HEK293 (cell line): ENCODE results near the gene LMOD1.

Experiments
- CTCF ChIA-PET: fragments of 350-600 bp; formaldehyde crosslinking; extraction: SDS; loops from one replicate; lab custom pipeline; 2021; ENCODE audit warnings: antibody characterized with exemption; lab: Yijun Ruan, JAX
- POLR2A ChIA-PET: fragments of 300-600 bp; formaldehyde crosslinking; extraction: SDS; loops from one replicate; lab custom pipeline; 2020; ENCODE audit warnings: antibody characterized with exemption, inconsistent platforms; lab: Yijun Ruan, JAX
- H3K27ac ChIP-seq: fragments of 200-500 bp; sonication (Bioruptor generic); 2 replicates; pipeline ENCODE4 v1.5.1; 2014; ENCODE audit warnings: low read depth, low read length, control low read depth, inconsistent platforms; ENCODE audit errors: extremely low read depth
- H3K36me3 ChIP-seq, 2 experiments: fragments of 200-500 bp in 1 of 2; sonication (Bioruptor generic) in 1 of 2; 1 replicate in 1 of 2; 2 replicates in 1 of 2; pipeline ENCODE4 v1.5.1; 2014 to 2017; ENCODE audit warnings: inconsistent platforms in 2 of 2, low read length in 2 of 2; ENCODE audit not compliant: control insufficient read depth in 2 of 2, insufficient read depth in 1 of 2
- H3K4me1 ChIP-seq: fragments of 200-500 bp; sonication (Bioruptor generic); 2 replicates; pipeline ENCODE4 v1.5.1; 2014; ENCODE audit warnings: mild to moderate bottlenecking, low read length, inconsistent platforms; ENCODE audit not compliant: control insufficient read depth, insufficient read depth
- H3K4me3 ChIP-seq: 2 replicates; pipeline ENCODE4 v1.5.1; 2011; ENCODE audit warnings: low read depth, mild to moderate bottlenecking, control low read depth, low read length, moderate library complexity
- H3K9me3 ChIP-seq: fragments of 200-500 bp; sonication (Bioruptor generic); 2 replicates; pipeline ENCODE4 v1.5.1; 2014; ENCODE audit warnings: low read depth, low read length, inconsistent platforms; ENCODE audit not compliant: control insufficient read depth, insufficient read depth
- EGR2 ChIP-seq: fragments of 450-650 bp; formaldehyde crosslinking; IDR thresholded peaks from 2 replicates; pipeline ENCODE4 v1.5.1; 2016; ENCODE audit warnings: low read depth, missing biosample characterization, missing genetic modification characterization
- HIC1 ChIP-seq: fragments of 450-650 bp; formaldehyde crosslinking; IDR thresholded peaks from 2 replicates; pipeline ENCODE4 v1.5.1; 2016; ENCODE audit warnings: missing biosample characterization, missing genetic modification characterization
- INSM2 ChIP-seq: fragments of 450-650 bp; formaldehyde crosslinking; IDR thresholded peaks from 2 replicates; pipeline ENCODE4 v1.5.1; 2016; ENCODE audit warnings: missing biosample characterization, missing genetic modification characterization
- KLF1 ChIP-seq: fragments of 450-650 bp; formaldehyde crosslinking; IDR thresholded peaks from 2 replicates; pipeline ENCODE4 v1.5.1; 2016; ENCODE audit warnings: missing biosample characterization, missing genetic modification characterization
- SCRT2 ChIP-seq: fragments of 450-650 bp; formaldehyde crosslinking; IDR thresholded peaks from 2 replicates; pipeline ENCODE4 v1.5.1; 2016; ENCODE audit warnings: missing biosample characterization, missing genetic modification characterization
- ZFHX2 ChIP-seq: fragments of 450-650 bp; formaldehyde crosslinking; conservative IDR thresholded peaks from 2 replicates; pipeline ENCODE4 v1.5.1; 2016; ENCODE audit warnings: missing biosample characterization, missing genetic modification characterization
- ZFP37 ChIP-seq: fragments of 450-650 bp; formaldehyde crosslinking; IDR thresholded peaks from 2 replicates; pipeline ENCODE4 v1.5.1; 2016; ENCODE audit warnings: missing biosample characterization, missing genetic modification characterization
- ZNF132 ChIP-seq: fragments of 450-650 bp; formaldehyde crosslinking; IDR thresholded peaks from 2 replicates; pipeline ENCODE4 v1.5.1; 2017; ENCODE audit warnings: missing biosample characterization, missing genetic modification characterization, borderline replicate concordance
- ZNF2 ChIP-seq: fragments of 450-650 bp; formaldehyde crosslinking; IDR thresholded peaks from 2 replicates; pipeline ENCODE4 v1.5.1; 2016; ENCODE audit warnings: missing biosample characterization, missing genetic modification characterization
- ZNF23 ChIP-seq: fragments of 450-650 bp; formaldehyde crosslinking; IDR thresholded peaks from 2 replicates; pipeline ENCODE4 v1.5.1; 2016; ENCODE audit warnings: missing biosample characterization, missing genetic modification characterization, borderline replicate concordance
- ZNF302 ChIP-seq: fragments of 450-650 bp; formaldehyde crosslinking; IDR thresholded peaks from 2 replicates; pipeline ENCODE4 v1.5.1; 2016; ENCODE audit warnings: missing biosample characterization, missing genetic modification characterization, low read depth
- ZNF341 ChIP-seq: fragments of 450-650 bp; formaldehyde crosslinking; IDR thresholded peaks from 2 replicates; pipeline ENCODE4; 2016; ENCODE audit warnings: low read depth, missing biosample characterization, missing genetic modification characterization
- ZNF513 ChIP-seq: fragments of 450-650 bp; IDR thresholded peaks from 2 replicates; pipeline ENCODE4 v1.5.1; 2018; ENCODE audit warnings: missing biosample characterization, missing genetic modification characterization
- ZNF521 ChIP-seq: fragments of 450-650 bp; formaldehyde crosslinking; IDR thresholded peaks from 2 replicates; pipeline ENCODE4 v1.5.1; 2017; ENCODE audit warnings: missing biosample characterization, mild to moderate bottlenecking, missing genetic modification characterization
- ZNF555 ChIP-seq: fragments of 450-650 bp; formaldehyde crosslinking; conservative IDR thresholded peaks from 2 replicates; pipeline ENCODE4 v1.5.1; 2017; ENCODE audit warnings: missing biosample characterization, mild to moderate bottlenecking, missing genetic modification characterization, inconsistent platforms
- ZNF654 ChIP-seq: fragments of 450-650 bp; formaldehyde crosslinking; IDR thresholded peaks from 2 replicates; pipeline ENCODE4 v1.5.1; 2016; ENCODE audit warnings: low read depth, missing biosample characterization, missing genetic modification characterization
- ZNF677 ChIP-seq: fragments of 450-650 bp; IDR thresholded peaks from 2 replicates; pipeline ENCODE4 v1.5.0; 2018; ENCODE audit warnings: missing biosample characterization, mild to moderate bottlenecking, missing genetic modification characterization, moderate library complexity
- ZNF843 ChIP-seq: fragments of 450-650 bp; formaldehyde crosslinking; IDR thresholded peaks from 2 replicates; pipeline ENCODE4 v1.5.1; 2016; ENCODE audit warnings: missing biosample characterization, missing genetic modification characterization

The LMOD1 gene

GRCh38 chr1:201876148-201876818 is 70.1 kb downstream of the LMOD1 start:
- Histone ChIP-seq H3K4me1 (no peaks in the 10 kb centered on the region), H3K9me3 (no peaks in the 10 kb centered on the region), H3K27ac (no peak overlapping the region), H3K36me3 (peaks cover 24 to 83% of the 10 kb centered on the region in 2 experiments; a peak in 2 of 3 replicates), H3K4me3 (no peak overlapping the region)
- ChIA-PET POLR2A (interaction anchor here (0.7 kb wide), 1 partner anchor 9 kb away, joined by 5 read pairs; no protein-coding TSS in a partner anchor), CTCF (interaction anchor here (0.6 to 3.2 kb wide), 7 partner anchors 8 to 229 kb away, joined by 3 to 22 read pairs (median 3); no protein-coding TSS in a partner anchor)
- TF ChIP-seq ZNF654 (tag by site-specific recombination) (0 out of 2 replicates have a peak, but pooled peaks have one; percentile 12), ZNF302 (tag by site-specific recombination) (no peak), ZNF341 (no peak), ZNF555 (tag by site-specific recombination) (no peak), ZNF521 (tag by site-specific recombination) (no peak), ZNF2 (tag by site-specific recombination) (peak; percentile 85; the same call in 1 of the 2 replicates)

- Histone ChIP-seq H3K27ac (no peak overlapping the region), H3K4me1 (no peaks in the 10 kb centered on the region)
- TF ChIP-seq ZNF23 (tag by site-specific recombination): no peak
- peak; percentile 76 for TF ChIP-seq ZNF513 (tag by site-specific recombination)
- TF ChIP-seq ZNF843: no peak
- peak; percentile 49; the same call in 1 of the 2 replicates for TF ChIP-seq EGR2
- TF ChIP-seq ZFHX2 (tag by site-specific recombination): peak; percentile 51
- no peak for TF ChIP-seq ZNF132 (tag by site-specific recombination)
- no peak for TF ChIP-seq SCRT2 (tag by site-specific recombination)
- TF ChIP-seq INSM2 (tag by site-specific recombination): no peak
- no peak for TF ChIP-seq ZFP37 (tag by site-specific recombination)
- TF ChIP-seq KLF1 (tag by site-specific recombination): no peak
- TF ChIP-seq ZNF677: no peak
- TF ChIP-seq HIC1 (tag by site-specific recombination): no peak
- TF ChIP-seq, all 188 proteins: peak for 3
- Histone ChIP-seq H3K36me3 (peaks cover 33 to 90% of the 10 kb centered on the region in 2 experiments), H3K4me3 (no peak overlapping the region), H3K9me3 (no peaks in the 10 kb centered on the region)
- CTCF ChIA-PET: interaction anchor here (0.7 to 1.5 kb wide), 9 partner anchors 8 to 315 kb away, joined by 3 to 5 read pairs (median 3); no protein-coding TSS in a partner anchor
- POLR2A ChIA-PET: no interaction called here
Observed at GRCh38 chr1:201874672-201875071, 71.7 kb downstream of the LMOD1 start.
